GM23248 (cell line): ENCODE measurements around the gene FOXQ1.

ENCODE experiments used
- EZH2 ChIP-seq: fragments of 200-600 bp; sonication (generic); IDR thresholded peaks from 2 replicates; pipeline ENCODE4 v1.6.1; 2018; ENCODE audit warnings: antibody characterized with exemption, mild to moderate bottlenecking; ENCODE audit not compliant: insufficient read depth, poor library complexity, severe bottlenecking
- EZH2phosphoT487 ChIP-seq: fragments of 200-600 bp; sonication (generic); IDR thresholded peaks from 2 replicates; pipeline ENCODE4 v1.6.1; 2018; ENCODE audit warnings: antibody characterized with exemption, moderate library complexity, mild to moderate bottlenecking, low read depth; ENCODE audit not compliant: insufficient read depth

GRCh38 chr6:1312473-1313367 lies 822 bp downstream of the FOXQ1 start:
- TF ChIP-seq EZH2phosphoT487 (no peak), EZH2 (peak; percentile 41)
